IPS-18a (cell line): Measurements from ENCODE around the gene CISH.

Experiments used
- H3K27ac ChIP-seq: one replicate; pipeline ENCODE4 v1.5.1; 2013; ENCODE audit warnings: low read length
- H3K27me3 ChIP-seq: one replicate; pipeline ENCODE4 v1.6.1; 2013; ENCODE audit warnings: mild to moderate bottlenecking, low read length; ENCODE audit not compliant: control insufficient read depth, insufficient read depth
- H3K36me3 ChIP-seq: one replicate; pipeline ENCODE4 v1.6.1; 2013; ENCODE audit warnings: low read depth, low read length; ENCODE audit not compliant: control insufficient read depth
- H3K4me1 ChIP-seq: one replicate; pipeline ENCODE4 v1.6.1; 2013; ENCODE audit warnings: low read depth, low read length; ENCODE audit not compliant: control insufficient read depth
- H3K4me3 ChIP-seq: one replicate; pipeline ENCODE4 v1.5.1; 2013; ENCODE audit warnings: low read length
- H3K9ac ChIP-seq: one replicate; pipeline ENCODE4 v1.6.1; 2013; ENCODE audit warnings: mild to moderate bottlenecking, low read length, moderate library complexity
- H3K9me3 ChIP-seq: one replicate; pipeline ENCODE4 v1.6.1; 2013; ENCODE audit warnings: low read depth, low read length; ENCODE audit not compliant: control insufficient read depth

Gene CISH

DNA sequence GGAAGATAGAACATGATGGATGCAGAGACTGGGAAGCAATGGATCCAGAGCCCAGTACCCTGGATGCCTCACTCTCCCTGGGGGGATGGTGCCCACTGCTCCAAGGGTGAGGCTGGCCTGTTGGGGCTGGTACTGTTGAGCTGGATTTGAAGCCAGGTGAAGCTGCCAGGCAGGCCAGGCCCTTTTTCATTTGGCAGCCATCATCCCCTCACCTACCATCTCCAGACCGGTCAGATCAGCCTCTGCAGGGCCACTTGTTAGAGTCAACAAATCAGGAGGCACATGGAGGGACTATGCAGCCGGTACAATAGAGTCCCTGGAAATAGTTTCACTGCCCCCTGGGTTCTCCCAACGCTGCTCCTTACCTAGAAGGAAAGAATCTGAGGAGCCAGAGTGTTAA lies 11.3 kb upstream of the CISH start:
- Histone ChIP-seq H3K27me3 (peaks cover under 1% of the 10 kb centered on the region), H3K9ac (no peak overlapping the region), H3K4me1 (peaks cover 17% of the 10 kb centered on the region), H3K9me3 (no peaks in the 10 kb centered on the region), H3K4me3 (no peak overlapping the region), H3K36me3 (no peaks in the 10 kb centered on the region), H3K27ac (no peak overlapping the region)

DNA sequence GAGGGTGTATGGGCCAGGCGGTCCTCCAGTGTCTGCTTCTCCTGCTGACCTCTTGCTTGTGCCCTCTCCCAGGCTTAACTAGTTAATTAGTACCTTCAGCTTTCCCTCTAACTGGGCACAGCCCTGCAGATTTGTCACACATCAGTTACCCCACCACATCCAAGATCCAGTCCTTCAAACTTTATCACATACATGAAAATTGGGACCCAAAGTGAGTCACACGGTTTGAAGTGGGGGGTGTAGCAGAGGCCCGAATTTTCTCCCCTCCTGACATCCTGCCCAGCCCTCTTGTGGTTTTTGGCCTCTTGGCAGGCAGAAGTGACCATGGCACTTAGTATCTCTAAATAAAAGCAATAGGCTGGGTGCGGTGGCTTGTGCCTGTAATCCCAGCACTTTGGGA lies 9.2 kb upstream of the CISH start:
- Histone ChIP-seq H3K9me3 (no peaks in the 10 kb centered on the region), H3K27me3 (peaks cover 10% of the 10 kb centered on the region), H3K27ac (no peak overlapping the region), H3K4me1 (peaks cover 22% of the 10 kb centered on the region), H3K4me3 (no peak overlapping the region), H3K36me3 (no peaks in the 10 kb centered on the region), H3K9ac (no peak overlapping the region)

DNA sequence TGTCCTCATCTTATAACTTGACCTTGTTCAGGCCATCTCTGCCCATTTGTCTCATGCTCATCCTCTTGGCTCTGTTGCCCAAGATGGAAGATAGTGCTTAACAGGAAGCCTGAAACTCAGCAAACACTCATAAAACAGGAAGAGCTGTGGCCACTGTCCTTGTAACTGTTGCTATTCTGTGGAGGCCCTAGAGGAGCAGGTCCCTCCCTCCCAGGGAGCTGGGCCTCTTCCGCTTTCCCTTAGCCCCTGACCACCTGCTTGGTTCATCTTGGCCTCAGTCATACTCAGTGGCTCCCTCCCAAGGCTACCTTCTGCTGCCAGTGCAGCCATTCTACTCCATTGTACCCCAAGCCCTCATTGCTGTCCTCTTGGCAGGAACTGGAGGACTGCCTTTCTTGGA lies 8.8 kb upstream of the CISH start:
- H3K9ac ChIP-seq, result no peak overlapping the region
- no peaks in the 10 kb centered on the region for H3K36me3 ChIP-seq
- H3K4me3 ChIP-seq, result no peak overlapping the region
- H3K9me3 ChIP-seq, result no peaks in the 10 kb centered on the region
- H3K27me3 ChIP-seq, result peaks cover 11% of the 10 kb centered on the region
- H3K27ac ChIP-seq, result no peak overlapping the region
- H3K4me1 ChIP-seq, result peaks cover 19% of the 10 kb centered on the region

DNA sequence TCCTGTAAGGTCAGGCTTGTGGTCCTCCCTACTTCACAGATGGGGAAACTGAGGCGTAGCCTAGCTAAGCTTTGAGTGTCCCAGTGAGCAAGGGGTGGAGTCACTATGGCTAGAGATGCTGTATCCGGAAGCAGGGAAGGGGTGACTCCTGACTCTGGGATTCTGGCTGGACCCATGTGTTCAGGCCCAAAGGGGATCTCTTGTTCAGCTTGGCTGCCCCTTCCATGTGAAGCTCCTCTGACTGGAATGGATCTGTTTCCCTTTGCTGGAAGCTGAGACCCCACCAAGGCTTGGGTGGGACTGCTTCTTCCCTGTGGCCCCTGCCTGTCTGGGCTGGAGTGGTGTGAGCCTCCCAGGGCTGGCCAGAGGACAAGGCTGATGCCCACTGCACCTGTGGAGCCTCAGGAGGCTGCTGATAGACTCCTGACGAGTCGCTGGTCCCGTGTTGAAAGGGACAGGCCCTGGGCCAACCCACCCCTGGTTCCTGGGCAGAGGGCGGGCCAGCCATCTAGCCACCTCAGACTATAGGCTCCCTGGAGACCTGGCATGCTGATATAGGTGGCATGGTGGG lies 6.4 kb upstream of the CISH start:
- no peak overlapping the region for H3K27ac ChIP-seq
- H3K4me1 ChIP-seq, result peaks cover 10% of the 10 kb centered on the region
- peak overlapping the region; percentile 75 for H3K4me3 ChIP-seq
- H3K27me3 ChIP-seq, result peaks cover 25% of the 10 kb centered on the region
- peak overlapping the region; percentile 70 for H3K9ac ChIP-seq
- no peaks in the 10 kb centered on the region for H3K9me3 ChIP-seq
- H3K36me3 ChIP-seq, result no peaks in the 10 kb centered on the region

DNA sequence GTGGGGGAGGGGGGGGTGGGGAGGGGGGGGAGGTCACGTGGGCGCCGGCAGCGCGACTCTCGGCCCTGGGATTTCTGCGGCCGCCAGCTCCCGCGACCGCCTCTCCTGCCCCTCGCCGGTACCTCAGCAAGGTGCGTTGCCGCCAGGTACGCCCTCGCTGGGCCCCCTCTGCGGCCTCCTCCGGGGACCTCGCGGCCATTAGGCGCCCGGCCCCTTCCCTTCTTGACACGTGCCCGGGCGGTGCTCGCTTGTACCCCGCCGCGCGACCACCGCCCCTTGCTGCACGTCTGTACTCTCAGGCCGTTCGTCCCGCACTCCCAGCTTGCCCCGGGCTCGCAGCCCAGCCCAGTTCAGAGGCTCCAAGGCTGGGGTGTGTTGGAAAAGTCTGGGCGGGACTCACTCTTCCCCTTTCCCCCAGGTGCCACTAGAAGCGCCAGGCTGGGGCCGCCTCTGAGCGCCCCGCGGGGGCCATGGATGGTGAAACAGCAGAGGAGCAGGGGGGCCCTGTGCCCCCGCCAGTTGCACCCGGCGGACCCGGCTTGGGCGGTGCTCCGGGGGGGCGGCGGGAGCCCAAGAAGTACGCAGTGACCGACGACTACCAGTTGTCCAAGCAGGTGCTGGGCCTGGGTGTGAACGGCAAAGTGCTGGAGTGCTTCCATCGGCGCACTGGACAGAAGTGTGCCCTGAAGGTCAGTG lies 5.7 kb upstream of the CISH start, which contains the start of gene MAPKAPK3:
TSS of gene MAPKAPK3 (plus strand) at position 56 of the 696 bp plus-strand sequence. CDS start at position 471, 415 bp downstream.
- Histone ChIP-seq H3K4me1 (peaks cover 12% of the 10 kb centered on the region), H3K27me3 (peaks cover 33% of the 10 kb centered on the region), H3K36me3 (no peaks in the 10 kb centered on the region), H3K9ac (peak within 1 kb of the TSS; percentile 70), H3K9me3 (no peaks in the 10 kb centered on the region), H3K4me3 (peak within 1 kb of the TSS; percentile 75), H3K27ac (no peak within 1 kb of the TSS)

DNA sequence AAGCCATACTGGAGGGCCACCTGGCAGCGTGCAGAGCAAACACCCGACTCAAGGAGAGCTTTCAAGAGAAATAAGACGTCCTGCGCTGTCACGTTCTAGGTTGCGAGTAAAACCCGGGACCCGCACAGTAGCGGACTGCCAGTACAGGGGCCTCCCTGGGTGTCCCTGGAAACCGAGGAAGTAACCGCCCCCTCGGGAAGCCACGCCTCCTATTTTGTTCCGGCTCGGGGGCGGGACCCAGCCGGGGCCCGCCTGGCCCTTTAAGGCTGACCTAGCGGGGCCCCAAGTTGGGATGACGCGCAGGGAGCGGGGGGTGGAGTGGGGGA lies 5.2 kb upstream of the CISH start:
- Histone ChIP-seq H3K4me3 (peak overlapping the region; percentile 69), H3K27ac (no peak overlapping the region), H3K4me1 (peaks cover 13% of the 10 kb centered on the region), H3K27me3 (peaks cover 34% of the 10 kb centered on the region), H3K36me3 (no peaks in the 10 kb centered on the region), H3K9ac (no peak overlapping the region), H3K9me3 (no peaks in the 10 kb centered on the region)

DNA sequence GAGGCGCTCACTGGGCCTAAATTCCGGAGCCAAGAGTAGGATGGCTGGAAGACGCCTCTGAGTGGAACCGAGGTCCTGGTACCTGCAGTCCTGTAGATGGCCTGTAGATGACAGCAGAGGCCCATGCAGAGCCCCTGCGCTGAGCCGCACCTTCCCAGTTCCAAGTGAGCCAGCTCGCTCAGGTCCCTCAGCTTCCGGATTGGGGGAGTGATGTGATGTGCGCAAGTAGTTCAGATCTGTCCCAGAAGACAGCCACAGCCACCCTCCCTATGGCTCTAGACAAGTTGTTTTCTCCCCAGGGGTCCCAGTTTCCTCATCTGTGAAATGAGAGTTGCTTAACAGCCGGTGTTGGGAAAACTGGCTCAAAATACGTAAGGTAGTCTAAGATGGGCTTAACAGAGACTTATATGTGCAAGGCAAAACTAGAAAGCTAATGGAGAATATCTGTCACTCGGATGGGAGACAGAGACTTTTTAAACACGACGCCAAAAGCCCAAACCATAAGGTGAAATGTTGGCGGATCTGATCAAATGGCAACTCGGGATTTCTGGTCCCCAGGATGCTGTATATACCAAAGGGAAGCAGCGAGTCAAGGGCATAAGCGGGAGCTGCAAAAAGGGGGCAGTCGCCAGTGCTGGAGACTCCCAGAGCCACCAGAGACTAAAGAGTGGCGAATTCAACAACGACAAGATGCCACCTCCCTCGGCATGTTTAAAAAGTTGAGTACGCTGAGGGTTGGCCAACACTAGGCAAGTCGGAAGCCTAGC lies 4.6 kb upstream of the CISH start:
- no peaks in the 10 kb centered on the region for H3K36me3 ChIP-seq
- no peak overlapping the region for H3K27ac ChIP-seq

DNA sequence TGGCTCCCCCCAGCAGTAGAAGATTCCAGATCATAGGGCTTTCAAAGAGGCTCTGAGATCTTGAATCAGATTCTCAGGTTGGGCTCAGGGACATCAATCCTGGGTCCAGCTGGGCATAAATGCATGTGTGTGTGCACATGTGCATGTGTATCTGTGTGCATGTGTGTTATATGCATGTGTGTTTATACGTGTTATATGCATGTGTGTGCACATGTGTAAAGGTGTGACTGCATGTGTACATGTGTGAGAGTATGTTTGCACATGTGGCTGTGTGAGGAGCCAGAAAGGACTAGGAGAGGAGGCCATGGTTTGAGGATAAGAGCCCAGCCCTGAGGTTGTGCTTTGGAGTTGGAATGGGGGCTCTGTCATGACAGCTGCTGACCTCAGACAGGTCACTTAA lies 3.6 kb upstream of the CISH start:
- H3K9ac ChIP-seq, result no peak overlapping the region
- no peaks in the 10 kb centered on the region for H3K36me3 ChIP-seq
- no peak overlapping the region for H3K27ac ChIP-seq
- no peaks in the 10 kb centered on the region for H3K9me3 ChIP-seq
- peaks cover 45% of the 10 kb centered on the region for H3K27me3 ChIP-seq
- H3K4me3 ChIP-seq, result no peak overlapping the region
- H3K4me1 ChIP-seq, result peaks cover 13% of the 10 kb centered on the region

More for the DNA sequence above, 4.6 kb upstream of the CISH start:
- no peaks in the 10 kb centered on the region for H3K9me3 ChIP-seq
- H3K9ac ChIP-seq, result no peak overlapping the region
- H3K4me1 ChIP-seq, result peaks cover 13% of the 10 kb centered on the region
- H3K27me3 ChIP-seq, result peaks cover 35% of the 10 kb centered on the region
- H3K4me3 ChIP-seq, result peak overlapping the region; percentile 69

DNA sequence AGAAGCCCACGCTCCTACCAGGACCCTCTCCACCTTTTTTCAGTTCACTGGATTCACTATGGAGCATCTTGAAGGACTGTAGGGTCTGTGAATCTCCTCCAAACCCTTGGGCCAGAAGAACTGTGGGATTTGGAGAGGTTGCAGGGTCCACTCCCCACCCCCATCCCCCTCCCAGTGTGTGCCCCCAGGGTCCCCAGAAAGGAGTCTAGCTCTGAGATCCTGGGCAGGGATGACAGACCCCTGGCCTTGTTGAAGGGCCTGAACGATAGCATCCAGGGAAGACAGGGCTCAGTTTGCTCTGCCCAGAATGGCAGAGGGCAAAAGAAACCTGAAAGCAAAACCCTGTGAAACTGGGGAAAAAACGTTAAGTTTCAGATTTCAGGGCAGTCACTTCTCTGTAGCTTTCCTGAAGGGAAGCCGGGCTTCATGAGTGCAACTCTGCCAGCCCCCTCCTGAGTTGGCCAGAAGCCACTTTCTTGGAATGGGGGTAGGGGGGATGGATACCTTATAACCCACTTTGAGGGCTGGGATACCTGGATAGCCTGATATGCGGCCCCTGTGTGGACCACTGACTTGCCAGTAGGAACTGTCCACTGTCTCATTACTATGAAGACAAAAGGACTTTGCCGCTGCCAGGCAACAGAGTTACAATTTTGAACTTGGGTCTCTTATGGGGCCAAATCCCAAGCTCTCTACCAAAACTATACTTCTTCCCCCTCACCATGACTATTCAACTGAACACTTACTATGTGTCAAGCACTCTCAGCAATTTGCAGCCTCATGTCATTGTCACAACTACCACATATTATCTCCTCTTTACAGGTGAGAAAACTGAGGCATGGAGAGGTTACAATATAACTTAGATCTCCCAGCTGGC lies 1.6 kb upstream of the CISH start:
- no peak overlapping the region for H3K27ac ChIP-seq
- no peaks in the 10 kb centered on the region for H3K9me3 ChIP-seq
- no peak overlapping the region for H3K9ac ChIP-seq
- H3K27me3 ChIP-seq, result peaks cover 49% of the 10 kb centered on the region
- no peak overlapping the region for H3K4me3 ChIP-seq
- H3K4me1 ChIP-seq, result peaks cover 13% of the 10 kb centered on the region
- no peaks in the 10 kb centered on the region for H3K36me3 ChIP-seq

DNA sequence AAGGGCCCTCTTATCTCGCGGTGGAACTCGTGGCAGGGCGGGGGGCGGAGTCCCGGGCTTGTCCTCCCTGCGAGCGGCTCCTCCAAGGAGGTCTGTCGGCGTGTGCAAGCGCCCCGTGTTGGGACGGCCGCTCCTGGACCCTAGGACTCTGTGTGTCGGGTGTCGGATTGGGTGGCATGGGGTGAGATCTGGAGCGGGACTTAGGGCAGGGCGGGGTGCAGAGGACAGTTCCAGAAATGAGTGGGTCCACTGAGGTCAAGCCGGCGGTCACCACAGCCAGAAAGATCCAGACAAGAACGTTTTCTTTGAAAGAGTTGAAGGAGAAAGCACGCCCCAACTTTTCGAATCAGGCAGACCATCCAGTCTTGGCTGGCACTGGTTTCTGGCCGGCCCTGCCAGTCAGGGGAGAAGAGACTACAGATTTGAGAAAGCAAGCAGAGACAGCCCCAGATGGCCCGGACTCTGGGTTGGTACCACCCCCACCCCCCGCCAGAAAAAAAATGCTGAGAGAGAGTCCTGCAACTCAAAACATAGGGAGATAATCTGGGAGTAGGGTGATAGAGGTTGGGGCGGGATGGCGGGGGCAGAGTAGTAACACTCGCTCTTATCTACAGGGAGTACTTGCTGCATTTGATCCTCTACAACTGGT lies 784 bp upstream of the CISH start:
- Histone ChIP-seq H3K27ac (no peak overlapping the region), H3K27me3 (peaks cover 46% of the 10 kb centered on the region), H3K4me1 (peaks cover 7% of the 10 kb centered on the region), H3K9me3 (no peaks in the 10 kb centered on the region), H3K9ac (peak overlapping the region; percentile 21), H3K4me3 (peak overlapping the region; percentile 63), H3K36me3 (no peaks in the 10 kb centered on the region)
